Fibroblast of lung (primary cell): ENCODE measurements around the gene SPEM3.

Experiments
- CTCF ChIP-seq, 2 donors: IDR thresholded peaks in 1 of 2; conservative IDR thresholded peaks in 1 of 2; 1 replicate in 1 of 2; 2 replicates in 1 of 2; pipeline ENCODE4 v1.5.1; 2011 to 2012; ENCODE audit warnings: low read length in 2 of 2, control low read depth in 1 of 2, inconsistent platforms in 1 of 2, low read depth in 1 of 2, mild to moderate bottlenecking in 1 of 2
- EZH2 ChIP-seq: IDR thresholded peaks from 2 replicates; pipeline ENCODE4 v1.5.1; 2012; ENCODE audit warnings: low read length, control low read depth, mild to moderate bottlenecking; ENCODE audit errors: missing control alignments

DNA sequence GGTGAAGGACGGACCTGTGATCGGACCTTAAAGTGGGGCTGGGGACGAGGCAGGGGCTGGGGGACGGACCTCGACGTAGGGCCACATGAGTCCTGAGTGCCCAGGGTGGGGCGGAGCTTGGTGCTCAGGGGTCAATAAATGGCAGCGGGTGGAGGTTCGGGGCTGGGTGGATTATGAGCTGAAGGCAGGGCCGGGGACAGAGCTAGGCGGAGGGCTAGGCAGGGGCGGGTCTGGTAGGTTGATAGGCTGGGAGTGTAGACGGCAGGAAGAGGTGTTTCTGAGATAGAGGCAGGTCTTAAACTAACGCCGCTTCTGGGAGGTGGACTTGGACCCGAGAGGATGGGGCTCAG, 16.9 kb downstream of the SPEM3 start:
- TF ChIP-seq CTCF (conservative IDR thresholded peaks at IDR 0.05 in 1 of 2, IDR thresholded peaks at IDR 0.05 in 1 of 2; ENCODE audit: low read depth in 1 of 2, low read length in 2 of 2), result no peak
- no peak for TF ChIP-seq EZH2
